ENCODE measurements around the gene TOX4.
"Not testable (repeated sequence)": the region's sequence is repeated elsewhere in the genome, so short reads cannot be mapped to it uniquely, and the experiment has no call there.

The TOX4 gene

DNA sequence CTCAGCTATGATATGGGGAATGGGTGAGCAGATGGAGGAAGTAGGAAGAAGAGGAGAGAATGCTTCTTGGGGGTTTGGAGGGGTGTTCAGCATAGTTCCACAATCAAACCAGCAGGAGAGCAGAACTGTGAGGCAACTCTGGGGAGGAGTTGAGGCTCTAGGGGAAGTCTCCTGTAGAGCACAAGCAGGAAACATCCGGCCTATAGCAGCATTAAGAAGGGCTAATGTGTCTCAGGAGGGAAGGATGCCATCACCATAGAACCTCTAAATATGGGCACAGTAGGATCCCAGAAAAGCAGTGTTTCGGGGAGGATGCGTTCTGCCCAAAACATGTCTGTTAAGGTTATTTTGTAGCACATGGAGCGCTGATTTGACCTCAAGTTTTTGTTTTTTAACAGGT, 57.6 kb downstream of the TOX4 start:
- DNase-seq (ENCODE audit: low read depth, low spot score): peak; percentile 75

DNA sequence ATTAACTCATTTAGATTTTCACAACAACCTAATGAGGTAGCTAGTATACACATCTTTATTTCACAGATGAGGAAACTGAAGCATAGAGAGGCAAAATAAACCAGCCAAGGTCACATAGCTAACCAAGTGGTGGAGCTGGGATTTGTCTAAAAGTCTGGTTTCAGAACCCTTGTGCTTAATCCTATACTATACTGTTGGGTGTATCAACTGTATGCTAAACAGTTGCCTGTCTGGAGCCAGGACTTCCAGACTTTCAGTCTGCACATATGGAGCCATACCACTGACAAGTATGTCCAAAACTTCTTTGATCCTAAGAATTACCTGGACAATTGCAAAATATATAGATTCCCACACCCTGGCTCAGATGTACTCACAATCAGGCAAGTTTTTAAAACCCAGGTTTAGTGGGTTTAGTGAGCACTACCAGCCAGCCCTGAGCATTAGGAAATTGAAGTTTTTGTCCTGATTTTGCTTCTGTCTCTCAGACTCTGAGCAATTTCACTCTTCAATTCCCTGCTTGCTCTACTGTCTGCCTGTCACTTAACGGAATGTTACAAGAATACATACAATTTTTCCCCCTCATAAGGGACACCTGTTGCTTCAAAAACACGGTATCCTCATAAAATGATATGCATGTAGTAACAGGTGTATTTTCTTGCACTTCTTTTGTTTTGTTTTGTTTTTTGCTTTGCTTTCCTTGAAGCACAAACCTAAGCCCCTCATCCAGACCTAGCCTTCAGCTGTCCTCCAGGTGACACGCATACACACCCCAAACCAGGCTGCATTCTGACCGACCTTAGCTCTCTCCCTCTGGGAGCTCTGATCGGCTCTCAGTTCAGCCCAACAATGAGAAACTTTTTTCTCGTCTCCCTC, 58.8 kb downstream of the TOX4 start:
- no peak for DNase-seq (ENCODE audit: low read depth, low spot score)

DNA sequence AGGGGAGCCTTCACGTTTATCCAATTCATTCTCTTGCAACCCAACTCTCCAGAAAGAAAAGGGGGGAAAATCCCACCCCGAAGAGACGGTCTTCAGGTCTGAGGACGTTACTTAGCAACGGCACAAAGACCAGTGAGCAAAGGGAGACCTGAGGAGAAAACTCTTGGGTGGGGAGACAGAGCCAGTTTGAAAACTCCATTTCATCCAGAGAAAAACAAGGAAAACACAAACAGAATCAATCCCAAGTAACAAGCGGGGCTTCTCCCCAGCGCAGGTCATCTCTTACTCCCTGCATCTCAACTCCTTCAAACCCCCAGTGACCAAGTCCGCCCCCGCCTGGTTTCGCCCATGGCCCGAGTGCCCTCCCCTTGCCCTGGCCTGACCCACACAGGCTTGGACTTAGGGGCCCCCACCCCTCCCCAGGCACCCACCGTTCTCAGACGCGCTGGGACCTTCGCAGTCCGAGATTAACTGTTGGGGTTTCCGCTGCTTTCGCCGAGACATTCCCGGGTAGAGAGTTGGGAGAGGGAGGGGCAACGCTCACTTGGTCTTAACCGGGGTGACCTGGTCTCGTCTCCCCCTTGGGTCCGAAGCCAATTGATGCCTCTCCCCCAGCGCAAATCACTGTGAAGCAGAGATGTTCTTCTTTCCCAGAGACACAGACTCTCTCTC, 59.6 kb downstream of the TOX4 start:
- DNase-seq (ENCODE audit: low read depth, low spot score): peak; percentile 44

DNA sequence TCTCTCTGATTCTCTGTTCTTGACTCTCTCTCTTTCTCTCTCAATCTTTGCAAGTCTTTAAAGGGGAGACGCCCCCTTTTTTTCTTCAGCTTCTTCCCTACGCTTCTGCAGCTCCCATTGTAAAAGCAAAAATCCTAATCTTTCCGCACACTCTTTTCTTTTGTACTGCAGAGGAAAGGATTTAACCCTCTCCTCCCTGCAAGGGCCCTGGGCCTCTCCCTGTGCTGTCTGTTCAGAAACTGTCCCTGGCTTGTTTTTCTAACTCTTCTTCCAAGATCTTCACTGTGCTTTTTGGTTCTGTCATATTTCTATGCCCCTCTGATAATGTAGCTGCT, 60.1 kb downstream of the TOX4 start:
- DNase-seq (ENCODE audit: low read depth, low spot score): peak; percentile 27

DNA sequence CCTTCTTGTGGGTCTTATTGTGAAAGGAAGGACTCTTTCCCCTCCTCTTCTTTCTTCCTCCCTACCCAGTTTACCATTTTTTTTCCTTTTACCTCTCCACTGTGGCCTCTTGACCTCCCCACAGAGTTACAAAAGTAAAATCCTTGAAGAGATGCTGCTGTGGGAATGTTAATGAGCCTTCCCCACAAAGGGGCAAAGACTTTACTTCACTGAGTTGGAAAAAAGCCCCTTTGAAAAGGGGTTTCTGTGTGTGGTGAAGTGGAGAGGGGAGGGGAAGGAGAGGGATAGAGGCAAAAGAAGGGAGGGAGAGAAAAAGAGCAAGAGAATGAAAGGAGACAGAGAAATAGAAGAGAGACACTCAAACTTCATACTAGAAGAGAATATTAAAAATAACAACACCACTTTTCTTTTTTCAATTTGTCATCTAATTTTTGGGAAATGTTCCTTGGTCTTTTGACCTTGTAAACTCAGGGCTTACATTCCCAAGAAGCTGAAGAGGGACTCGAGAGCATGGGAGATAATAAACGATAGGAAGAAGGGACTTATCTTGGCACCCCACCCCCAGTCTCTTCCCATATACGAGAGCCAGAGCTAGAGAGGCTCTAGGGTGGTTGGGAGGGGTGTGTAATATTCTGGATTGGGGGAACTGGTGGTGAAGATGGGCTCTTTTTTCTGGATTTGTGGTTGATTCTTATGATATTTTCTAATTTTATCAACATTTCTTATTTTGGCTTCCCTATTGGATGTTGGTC, 62.4 kb downstream of the TOX4 start:
- DNase-seq (ENCODE audit: low read depth, low spot score): no peak

DNA sequence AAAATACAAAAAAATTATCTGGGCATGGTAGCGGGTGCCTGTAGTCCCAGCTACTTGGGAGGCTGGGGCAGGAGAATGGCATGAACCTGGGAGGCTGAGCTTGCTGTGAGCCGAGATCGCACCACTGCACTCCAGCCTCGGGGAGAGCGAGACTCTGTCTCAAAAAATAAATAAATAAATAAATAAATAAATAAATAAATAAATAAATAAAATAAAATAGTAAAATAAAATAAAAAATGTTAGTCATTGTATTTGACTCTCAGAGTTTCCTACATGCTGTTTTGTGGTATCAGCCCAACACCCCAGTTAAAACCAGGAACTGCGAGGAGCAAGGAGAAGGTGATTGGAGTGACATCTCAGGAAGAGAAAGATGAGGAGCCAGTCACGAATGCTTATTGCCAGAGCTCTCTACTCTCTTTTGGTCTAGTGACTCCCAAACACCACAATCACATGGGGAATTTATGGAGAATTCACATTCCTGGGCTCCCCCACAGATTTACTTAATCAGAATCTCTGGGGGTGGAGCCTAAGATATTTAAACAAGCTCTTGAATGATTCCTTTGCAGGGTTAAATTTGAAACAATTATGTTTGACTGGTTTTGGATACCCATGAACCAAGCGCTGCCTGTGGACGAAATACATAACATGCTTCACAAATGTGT, 64.5 kb downstream of the TOX4 start:
- no peak for DNase-seq (ENCODE audit: low read depth, low spot score)

DNA sequence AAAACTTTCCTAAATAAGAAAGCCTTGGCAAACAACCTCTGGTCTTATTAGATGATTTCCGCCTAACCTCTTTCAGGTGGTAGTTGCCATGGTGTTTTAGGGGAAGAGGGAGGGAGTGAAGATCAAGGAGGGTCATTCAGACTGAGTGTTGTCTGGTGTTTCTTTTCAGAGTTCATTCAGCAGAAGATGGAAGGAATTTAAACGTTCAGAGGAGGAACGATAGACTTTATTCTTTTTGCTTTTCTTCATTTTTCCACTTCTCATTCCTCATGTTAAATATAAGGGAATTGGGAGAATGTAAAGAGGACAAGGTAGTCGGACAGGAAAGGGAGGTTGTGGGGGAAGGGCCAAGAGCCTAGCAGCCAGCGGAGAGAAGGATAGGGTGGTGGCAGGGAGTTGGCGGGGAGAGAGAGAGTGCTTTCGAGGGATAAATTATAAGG, 66.5 kb downstream of the TOX4 start:
- peak; percentile 55 for DNase-seq (ENCODE audit: low read depth, low spot score)

DNA sequence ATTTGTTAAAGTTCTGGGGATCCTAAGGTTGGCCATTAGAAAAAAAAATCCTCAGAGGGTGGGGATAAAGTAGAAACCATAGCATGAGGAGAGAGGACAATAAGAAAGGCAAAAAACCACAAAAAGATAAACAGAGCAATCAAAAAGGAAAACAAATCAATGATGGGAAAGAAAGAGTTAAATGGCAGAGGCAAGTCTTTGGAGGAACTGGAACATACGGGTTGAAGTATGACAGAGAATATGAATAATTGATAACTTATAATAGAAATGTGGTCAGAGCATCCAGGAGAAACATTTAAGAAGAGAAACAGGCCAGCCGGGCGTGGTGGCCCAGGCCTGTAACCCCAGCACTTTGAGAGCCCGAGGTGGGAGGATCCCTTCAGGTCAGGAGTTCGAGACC, 67.0 kb downstream of the TOX4 start:
- no peak for DNase-seq (ENCODE audit: low read depth, low spot score)

DNA sequence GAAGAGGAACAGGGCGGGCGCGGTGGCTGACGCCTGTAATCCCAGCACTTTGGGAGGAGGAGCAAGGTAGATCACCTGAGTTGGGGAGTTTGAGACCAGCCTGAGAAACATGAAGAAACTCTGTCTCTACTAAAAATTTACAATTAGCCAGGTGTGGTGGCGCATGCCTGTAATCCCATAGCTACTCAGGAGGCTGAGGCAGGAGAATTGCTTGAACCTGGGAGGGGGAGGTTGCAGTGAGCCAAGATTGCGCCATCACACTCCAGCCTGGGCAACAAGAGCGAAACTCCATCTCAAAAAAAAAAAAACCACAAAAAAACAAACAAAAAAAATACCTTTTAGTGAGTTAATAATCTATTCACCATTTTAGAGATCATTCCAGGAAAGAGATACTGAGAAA, 67.6 kb downstream of the TOX4 start:
- DNase-seq (ENCODE audit: low read depth, low spot score): not testable (repeated sequence)
